ENCODE measurements around the gene TRPM1.
A peak's percentile ranks its signal among the peaks of the same experiment; 100 is the strongest.
"Not testable (repeated sequence)": the region's sequence is repeated elsewhere in the genome, so short reads cannot be mapped to it uniquely, and the experiment has no call there.

TRPM1 gene

DNA sequence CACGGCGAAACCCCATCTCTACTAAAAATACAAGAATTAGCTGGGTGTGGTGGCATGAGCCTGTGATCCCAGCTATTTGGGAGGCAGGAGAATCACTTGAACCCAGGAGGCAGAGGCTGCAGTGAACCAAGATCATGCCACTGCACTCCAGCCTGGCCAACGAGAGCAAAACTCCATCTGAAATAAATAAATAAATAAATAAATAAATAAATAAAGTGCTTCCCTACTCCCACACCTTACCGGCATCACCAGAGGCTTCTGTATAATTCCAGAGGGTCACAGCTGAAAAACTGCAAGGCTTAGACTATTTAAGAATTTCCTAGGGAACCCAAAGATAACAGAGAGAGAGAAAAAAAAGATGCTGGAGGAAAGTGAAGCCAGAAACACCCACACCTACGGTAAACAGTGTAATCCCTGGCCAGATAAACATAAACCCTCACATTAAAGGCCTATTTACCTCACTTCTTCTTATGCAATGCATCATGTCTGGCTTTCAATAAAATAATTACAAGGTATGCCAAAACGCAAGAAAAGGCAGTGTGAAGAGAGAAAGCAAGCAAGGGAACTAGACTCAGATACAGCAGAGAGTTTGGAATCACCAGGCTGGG is 15.0 kb upstream of the TRPM1 start:
- DNase-seq, result no peak

DNA sequence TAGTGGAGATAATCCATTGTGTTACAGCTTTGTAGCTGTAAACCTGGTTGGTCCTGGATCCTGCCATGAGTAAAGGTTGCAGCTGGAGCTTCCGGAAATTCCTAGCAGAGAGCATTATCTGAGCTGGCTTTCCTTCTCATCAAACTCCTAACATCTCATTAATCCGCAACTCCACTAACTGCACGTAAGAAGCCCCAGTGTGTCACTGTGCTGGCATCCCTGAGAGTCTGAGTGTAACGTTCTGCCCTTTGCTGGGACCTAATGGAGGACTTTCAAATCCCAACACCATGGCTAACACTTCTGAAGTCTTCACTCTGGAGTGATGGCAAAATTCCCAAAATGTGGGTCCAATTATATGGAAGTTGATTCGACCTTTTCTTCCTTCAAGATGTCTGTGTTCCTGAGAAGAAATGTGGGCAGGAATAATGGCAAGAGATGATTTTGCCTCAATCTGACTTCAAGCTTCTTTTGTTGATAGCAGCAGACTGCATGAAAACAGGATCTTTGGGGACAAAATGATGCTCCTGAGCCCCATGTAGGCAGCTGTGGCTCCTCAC is 9.6 kb upstream of the TRPM1 start:
- no peak for DNase-seq

DNA sequence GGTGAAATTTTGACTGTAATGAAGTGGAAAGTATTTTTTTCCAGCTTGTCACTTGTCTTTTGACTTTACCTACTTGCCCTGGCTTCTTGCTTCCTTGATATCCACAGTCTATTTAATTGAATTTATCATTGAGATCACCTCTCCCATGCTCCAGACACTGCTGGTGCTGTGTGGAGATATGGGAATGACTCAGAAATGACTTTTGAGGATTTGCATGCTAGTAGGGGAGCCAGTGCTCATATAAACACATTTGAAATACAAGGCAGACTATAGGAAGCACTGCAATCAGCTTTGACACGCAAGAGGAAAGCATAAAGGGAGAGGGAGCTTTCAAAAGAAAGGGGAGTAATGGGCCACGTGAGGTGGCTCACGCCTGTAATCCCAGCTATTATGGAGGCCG is 7.3 kb upstream of the TRPM1 start:
- no peak for DNase-seq

DNA sequence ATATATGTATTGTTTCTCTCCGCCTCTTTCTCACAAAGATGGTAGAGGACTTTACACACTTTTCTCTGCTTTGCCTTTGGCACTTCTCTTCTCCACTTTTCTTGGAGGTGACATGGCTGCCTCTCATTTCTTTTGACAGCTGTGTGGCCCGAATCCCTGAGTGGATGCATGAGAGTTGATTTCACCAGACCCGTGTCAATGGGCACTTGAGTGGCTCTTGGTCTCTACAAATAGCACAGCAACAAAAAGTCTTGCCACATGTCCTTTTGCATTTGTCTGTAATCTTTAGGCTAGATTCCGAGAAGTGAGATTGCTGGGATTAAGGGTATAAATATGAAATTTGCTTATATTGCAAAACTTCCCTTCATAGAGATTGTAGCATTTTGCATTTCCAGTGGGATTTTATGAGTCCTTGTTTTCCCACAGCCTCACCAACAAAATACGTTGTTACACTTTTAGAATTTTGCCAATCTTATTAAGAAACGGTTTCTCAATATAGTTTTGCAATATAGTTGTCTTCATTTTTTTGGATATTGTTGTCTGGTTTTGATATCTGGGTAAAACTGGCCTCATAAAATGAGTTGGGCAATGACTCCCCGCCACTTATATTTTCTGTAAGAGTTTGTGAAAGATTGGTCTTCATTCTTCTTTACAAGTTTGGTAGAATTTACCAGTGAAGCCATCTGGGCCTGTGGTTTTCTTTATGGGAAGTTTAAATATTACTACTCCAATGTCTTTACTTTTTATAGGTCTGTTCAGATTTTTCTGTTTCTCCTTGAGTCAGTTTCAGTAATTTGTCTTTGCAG is 5.2 kb upstream of the TRPM1 start:
- peak; percentile 96 for DNase-seq

DNA sequence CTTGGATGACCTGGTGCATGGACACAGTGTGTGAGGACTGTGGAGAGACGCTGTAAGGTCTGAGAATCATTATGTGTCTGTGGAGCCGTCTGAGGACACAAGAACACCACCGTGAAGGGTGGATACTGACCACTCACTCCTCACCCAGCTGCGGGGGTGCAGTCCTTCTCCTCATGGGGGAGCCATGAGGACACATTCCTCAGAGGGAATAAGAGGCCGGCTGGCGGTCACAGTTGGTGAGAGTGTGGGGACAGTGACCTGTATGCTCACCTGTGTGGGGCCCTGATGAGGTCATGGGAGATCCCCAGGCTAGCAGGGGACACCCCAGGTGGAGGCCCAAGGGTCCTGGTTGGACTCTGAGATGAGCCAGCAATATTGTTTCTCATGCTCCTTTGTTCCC is 2.5 kb upstream of the TRPM1 start:
- no peak for DNase-seq

DNA sequence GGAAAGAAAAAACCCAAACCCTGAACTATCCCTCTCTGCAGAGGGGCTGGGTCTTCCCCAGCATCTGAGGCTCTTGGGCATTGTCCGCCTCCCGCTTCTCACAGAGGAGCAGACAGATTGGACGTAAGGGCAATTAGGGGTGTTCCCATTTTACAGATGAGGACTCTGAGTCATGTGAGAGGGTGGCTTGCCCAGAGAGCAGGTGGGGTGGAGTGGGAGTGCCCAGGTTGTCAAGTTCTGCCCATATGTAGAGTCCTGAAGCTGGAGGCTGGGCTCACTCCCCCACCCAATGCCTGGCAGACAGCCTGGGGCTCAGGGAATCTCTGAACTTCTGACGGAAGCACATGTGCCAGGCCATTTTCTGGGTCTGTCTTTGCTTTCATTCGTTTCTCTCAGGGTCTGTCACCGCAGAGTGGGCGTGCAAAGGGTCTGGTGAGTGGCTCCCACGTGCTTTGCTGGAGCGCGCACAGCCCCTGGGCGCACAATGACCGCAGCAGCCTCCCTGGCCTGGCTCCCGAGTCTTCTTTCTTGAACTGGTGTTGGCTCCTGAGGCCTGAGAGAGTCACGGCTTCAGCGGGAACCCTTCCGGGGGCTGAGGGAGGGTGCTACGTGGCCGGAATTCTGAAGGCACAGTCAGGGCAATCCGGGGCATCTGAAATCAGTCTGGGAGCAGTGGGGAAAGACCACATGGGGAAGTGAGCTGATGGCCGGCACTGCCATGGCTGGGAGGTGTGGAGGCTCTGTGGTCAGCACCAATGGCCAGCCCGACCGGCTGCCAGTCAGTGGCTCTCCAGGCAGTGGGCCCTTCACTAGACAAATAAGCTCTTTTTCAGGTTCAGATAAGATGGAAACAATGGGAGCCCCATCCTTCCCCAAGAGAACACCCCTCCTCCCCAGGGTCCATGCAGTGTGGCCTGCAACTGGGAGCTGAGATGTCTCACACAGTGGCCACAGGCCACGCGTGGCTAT is 1.1 kb upstream of the TRPM1 start:
- DNase-seq, result no peak

DNA sequence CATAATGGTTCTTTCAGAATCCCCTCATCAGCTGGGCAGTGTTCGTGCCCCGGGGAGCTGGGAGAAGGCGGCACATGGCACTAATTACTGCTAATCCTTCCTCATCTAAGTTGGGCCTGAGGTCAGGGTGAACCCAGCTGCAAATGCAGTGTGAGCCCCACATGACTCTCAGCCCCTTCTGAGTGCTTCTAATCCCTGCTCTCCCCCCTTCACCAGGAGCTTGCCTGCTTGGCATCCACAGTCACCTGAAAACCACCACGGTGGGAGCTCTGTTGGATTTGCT is 455 bp upstream of the TRPM1 start:
- DNase-seq, result no peak

DNA sequence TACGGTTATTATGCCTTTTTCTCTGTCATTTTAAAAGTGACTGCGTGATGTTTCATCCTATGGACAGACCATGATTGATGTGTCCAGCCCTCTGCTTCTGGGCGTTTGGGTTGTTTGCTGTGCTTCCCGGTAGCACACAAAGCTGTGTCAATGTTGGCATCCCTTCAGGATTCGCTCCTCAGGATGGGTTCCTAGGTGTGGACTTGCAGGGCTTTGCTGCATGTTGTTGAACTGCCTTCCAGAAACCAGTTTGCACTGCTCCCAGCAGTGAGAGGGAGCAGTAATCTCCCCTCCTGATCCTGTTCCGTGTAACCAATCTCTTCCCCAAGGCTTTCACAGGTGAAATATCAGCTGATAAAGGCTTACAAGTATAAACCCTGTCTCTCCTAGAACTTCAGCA is 787 bp downstream of the TRPM1 start:
- no peak for DNase-seq

DNA sequence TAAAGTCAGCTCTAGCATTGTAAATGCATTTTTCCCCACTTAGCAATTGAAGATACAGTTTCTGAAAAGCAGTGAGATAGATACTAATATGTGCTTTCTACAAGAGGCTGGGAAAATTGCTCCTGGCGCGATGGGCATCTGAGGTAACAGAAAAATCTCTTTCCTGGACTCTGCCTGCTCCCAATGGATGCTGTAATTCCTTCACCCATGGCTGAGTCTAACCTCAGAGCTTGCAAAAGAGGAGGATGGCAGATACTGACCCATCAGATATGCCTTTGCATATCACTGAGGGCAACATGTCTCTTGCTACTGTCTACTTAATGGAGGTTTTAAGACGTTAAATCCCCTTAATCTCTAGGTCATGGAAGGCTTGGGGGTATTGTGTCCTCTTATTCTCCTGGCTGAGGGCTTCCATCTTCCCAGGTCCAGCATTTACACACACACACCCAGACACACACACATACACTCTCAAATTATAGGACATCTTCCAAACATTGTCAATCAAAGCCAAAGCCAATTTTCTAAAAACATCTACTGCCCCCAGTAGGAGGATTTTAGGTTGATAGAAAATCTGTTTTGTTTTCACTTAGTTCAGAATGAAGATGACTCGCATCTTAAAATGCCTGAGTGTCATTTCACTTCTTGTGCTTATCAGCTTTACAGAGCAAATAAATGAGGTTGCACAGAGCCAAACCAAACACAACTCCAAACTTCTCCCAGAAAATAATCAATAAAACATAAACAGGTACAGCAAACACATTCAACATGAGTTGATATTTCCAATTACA is 2.4 kb downstream of the TRPM1 start:
- DNase-seq, result peak; percentile 28

DNA sequence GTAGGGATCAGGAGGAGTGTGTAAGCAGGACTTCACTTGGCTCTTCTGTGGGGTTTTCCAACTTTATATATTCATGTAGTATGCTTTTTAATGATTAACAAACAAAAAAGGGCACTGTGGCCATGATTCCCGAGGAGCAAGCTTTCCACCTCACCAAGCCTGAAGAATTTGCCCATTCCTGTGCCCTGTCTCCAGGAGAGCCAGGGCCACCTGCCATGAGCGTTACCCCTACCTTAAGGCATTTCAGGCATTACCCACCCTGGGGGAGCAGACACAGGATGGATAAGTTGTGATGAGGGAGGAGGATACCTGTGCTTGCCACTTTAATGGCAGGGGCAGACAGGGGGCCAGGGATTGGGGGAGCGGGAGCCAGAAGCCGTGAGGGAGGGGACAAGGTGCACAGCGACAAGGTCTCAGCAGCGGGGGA is 3.0 kb downstream of the TRPM1 start:
- no peak for DNase-seq

DNA sequence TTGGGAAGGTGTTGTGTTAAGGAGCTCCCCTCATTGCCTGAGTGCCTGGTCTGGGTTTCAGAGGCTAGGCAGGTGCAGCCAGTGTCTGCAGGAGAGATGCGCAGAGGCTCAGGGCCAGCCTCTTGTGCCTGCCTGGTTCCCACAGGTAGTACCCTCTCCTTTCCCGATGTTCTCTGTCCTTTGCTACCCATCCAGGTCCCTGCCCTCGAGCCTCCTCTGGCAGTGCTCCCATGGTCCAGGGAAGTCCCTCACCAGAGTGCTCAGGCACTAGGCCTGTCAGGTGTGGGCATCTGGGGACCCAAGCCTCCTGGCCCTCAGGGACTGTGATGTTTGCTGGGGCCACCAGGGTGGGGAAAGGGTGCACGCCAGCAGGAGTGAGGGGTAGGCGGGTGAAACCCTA is 5.0 kb downstream of the TRPM1 start:
- DNase-seq, result no peak

DNA sequence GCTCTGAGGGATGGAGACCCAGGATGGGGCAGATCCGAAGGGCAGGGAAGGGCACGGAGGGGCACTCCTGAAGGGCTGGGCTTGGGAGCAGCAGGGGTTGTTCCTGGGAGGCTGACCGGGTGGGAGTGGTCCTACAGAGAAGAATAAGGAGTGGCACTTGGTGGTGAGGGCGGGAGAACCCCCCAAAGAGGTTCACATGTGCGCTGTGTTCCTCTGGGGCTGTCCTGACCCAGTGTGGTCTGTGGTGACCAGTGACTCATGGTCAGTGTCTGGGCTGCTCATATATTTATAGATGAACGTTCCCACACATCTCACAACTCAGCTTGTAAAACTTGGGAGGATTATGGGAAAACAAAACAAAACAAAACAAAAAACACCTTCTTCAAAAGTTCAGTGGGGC is 10.0 kb downstream of the TRPM1 start:
- DNase-seq, result peak; percentile 18

DNA sequence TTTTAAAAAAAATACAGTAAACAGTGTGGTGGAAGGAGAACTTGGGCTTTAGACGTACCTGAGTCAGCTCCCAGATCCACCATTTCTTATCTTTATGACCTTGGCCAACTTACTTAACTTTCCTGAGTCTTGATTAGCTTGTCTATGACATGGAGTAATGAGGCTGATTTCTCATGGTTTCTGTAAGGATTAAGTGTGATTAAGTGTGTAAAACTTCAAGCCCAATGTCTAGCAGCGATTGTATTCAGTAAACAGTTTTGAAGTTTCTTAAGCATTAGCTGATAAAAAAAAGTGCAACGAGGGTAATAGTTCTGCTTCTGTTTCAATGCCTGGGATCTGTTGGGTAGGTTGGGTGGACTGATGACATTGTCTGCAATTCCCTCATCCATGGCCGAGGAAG is 10.8 kb downstream of the TRPM1 start:
- DNase-seq, result no peak

DNA sequence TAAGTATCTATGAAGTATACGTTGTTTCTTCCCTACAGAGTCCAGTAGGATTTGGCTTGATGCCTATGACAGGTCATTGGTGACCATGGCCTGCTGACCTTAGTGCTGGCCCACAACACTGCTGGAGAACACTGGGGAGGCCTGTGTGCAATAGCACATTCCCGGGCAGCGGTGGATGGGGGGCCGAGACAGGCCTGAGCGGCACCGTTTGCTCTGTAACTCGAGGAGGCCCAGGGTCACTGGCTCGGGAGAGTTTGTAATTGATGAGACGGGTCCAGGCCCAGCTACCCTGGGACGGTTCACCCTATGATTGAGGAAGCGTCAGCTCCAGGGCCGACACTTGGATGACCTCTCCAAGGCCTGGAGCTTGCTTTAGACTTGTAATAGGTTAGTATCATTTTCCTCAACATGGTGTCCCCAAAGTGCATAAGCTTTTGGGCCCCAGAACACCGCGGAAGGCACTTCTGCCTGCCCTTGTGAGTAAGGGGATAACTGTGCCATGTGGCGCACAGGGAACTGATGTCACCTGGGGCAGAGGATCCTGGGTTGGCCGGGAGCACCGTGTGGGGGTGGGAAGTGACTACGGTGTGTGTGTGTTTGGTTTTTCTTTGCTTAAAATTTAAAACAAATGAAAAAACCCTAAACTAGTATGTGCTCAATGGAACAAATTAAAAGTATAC is 12.0 kb downstream of the TRPM1 start:
- DNase-seq, result no peak

DNA sequence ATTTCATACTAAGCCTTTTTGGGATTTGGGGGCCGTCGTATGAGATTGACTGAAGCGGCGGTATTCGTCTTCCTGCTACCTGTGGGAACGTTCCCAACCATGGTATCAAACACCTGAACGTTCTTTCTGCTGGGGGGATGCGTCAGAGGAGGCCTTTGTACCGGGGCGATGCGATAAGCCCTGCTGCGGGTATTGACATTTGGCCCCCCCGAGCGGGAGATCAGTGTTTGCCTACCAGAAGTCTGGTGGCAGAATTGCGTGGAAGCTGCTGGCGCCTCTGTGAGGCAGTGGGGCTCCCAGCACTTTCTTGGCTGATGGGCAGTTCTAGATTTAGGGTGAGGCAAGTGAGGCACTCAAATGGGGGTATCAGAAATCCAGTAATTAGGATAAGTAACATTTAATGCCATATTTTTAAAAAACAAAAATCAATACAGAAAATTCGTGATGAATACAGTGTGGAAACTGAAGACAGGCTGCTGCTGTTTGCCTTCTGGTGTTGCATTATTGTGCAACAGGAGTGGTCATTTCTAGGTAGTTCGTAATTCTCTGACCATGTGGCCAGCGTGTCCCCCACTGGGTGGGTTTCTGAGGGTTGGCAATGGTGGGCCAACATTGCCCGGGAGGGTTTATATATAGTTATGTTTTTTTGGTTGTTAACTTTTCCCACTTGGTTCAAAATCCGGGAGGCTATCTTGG is 12.7 kb downstream of the TRPM1 start:
- DNase-seq, result no peak

DNA sequence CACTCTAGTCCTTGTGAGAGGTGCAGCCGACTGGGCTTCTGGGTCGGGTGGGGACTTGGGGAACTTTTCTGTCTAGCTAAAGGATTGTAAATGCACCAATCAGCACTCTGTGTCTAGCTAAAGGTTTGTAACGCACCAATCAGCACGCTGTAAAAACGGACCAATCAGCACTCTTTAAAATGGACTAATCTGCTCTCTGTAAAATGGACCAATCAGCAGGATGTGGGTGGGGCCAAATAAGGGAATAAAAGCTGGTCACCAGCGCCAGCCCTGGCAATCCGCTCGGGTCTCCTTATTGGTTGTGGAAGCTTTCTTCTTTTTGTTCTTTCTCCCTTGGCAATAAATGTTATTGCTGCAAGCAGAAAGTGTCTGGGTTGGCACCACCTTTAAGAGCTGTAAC is 13.5 kb downstream of the TRPM1 start:
- not testable (repeated sequence) for DNase-seq

DNA sequence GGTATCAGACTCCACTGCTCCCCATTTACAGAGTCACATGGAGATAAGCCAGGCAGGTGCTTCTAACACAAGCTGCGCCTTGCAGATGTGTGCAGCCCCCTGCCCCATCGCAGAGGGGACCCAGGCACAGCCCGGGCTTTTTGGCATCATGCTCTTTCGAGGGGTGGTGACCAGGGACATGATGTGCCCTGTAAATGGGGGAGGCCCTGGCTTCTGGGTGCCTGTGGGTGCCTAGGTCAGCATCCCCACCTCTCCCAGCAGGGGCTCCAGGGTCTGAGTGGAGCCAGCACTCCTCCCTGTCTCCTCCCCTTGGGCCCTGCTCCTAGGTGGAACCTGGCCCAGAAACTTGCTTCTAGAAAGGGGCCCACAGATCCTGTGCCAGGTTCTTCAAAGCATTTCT is 15.2 kb downstream of the TRPM1 start:
- DNase-seq, result no peak

DNA sequence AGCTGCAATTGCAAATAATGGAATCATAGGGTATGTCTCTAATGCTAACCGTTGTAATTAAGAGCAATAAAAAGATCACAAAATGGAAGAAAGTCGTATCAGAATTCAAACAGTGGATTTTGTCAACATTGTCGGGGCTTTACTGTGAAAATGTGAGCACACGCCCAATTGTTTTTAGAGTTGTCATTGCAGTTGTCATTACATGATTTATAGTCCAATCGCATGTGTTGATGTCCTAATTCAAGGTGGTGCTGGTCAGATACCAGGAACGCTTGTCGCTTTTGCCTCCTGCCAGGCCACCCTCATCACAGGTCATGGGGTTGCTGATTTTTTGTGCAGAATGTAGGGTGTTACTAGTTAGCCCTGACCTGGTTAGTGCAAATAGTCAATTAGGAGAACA is 16.2 kb downstream of the TRPM1 start:
- no peak for DNase-seq

DNA sequence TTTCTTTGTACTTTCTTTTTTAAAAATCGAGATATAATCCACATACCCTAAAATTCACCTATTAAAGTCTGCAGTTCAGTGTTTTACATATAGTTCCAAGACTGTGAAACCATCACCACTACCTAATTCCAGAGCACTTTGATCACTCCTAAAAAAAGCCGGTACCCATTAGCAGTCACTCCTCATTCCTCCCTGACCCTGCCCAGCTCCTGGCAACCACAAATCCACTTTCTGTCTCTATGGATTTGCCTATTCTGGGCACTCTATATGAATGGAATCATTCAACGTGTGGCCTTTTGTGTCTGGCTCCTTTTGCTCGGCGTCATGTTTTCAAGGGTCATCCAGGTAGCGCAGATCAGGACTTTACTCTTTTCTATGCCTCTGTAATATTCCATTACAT is 17.3 kb downstream of the TRPM1 start:
- DNase-seq, result no peak

DNA sequence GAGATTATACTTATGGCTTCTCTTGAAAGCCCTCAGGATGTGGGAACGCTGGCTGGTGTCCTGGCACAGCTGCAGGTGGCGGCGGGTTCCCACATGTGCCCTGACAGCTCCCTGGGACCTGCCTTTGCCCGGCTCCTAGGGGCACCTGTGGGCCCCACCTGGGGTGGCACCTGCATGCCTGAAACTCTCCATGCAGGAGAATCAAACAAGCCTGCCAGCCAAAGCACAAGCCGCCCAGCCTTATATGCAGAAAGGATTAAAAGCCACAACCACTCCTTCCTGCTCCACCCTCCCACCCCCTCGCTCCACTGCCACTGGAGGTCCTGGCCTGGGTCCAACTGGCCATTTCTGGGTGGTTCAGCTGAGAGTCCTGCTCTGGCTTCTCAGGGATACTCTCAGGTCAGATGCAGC is 18.1 kb downstream of the TRPM1 start:
- DNase-seq, result peak; percentile 13

DNA sequence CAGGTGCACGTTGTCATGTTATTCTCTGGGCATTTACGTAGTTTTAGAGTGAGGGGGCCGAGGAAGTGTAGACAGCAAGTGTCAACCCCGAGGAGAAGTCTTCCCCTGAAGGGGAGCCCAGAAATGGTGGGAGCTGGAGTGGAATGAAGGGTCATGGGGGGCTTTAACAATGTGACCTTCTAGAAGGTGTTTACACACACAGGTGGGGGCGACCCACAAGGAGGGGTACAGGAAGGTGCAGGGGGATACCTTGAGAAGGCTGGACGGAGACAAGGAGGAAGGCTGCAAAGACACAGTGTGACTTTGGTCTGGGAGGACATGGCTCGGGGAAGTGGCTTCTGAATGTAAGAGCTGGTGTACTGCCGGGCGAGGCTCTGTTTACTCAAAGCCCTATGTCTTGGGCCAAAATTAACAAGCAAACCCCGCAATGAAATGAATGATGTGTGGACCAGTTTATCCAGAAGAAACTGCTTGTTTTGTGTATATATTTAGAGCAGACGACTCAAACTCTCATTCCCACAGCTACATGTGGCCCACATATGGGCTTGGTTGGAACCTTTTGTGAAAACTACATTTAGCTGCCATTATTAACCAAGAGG is 18.7 kb downstream of the TRPM1 start:
- no peak for DNase-seq

All from MV-4-11 (cell line).